Fibroblast of skin of left biceps (primary cell): ENCODE measurements around the gene ARSG.

ENCODE experiments used
- DNase-seq, 2 experiments: peaks; one replicate each; pipeline ENCODE4 v3.0.0-alpha.2; 2013; ENCODE audit warnings: low read depth in 2 of 2

The ARSG gene

DNA sequence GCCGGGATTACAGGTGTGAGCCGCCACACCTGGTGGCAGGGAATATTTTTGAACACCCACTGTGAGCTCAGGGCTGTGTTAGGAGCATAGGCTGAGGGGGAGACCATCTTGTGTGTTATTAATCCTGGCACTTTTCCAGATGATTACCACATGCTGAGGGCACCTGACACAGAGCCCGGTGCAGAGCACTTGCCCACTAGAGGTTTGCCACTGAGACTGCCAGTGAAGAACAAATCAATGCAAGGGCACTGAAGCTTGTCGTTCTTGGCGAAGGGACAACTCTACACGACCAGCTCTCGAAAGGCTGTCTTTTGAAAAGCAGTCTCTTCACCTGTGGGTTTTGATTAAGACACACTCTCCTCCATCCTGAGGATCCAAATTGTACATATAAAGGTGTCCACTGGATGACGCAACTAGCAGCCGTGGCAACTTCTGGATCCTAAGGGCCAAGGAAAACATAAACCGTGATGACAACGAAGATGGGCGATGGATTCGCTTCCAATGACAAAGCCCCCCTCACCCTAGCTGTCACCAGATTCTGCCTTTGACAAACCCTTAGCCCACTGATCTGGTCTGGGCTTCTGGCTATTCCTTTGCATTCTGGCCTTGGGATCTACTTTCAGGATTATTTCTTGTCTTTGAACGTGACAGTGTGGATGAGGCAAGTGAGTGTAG is 137.3 kb downstream of the ARSG start:
- DNase-seq, result no peak

DNA sequence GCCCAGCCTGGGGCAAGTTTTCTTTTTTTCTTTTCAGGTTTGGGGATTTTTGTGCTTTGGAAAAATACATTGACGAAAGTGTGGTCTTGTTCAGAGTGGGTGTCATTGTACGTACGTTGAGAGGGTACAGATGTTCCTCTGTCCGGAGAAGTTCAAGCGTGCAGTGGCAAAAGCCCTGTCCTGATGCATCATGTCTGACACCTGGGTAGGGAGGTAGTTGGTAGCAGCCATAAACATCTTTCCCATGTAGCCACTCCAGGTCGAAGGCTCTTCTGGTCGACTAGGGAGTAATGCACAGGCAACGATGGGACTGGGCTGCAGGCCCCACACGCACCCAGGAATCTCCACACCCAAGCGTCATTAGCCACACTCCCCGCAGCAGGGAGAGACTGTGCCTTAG is 138.6 kb downstream of the ARSG start:
- DNase-seq, result no peak

DNA sequence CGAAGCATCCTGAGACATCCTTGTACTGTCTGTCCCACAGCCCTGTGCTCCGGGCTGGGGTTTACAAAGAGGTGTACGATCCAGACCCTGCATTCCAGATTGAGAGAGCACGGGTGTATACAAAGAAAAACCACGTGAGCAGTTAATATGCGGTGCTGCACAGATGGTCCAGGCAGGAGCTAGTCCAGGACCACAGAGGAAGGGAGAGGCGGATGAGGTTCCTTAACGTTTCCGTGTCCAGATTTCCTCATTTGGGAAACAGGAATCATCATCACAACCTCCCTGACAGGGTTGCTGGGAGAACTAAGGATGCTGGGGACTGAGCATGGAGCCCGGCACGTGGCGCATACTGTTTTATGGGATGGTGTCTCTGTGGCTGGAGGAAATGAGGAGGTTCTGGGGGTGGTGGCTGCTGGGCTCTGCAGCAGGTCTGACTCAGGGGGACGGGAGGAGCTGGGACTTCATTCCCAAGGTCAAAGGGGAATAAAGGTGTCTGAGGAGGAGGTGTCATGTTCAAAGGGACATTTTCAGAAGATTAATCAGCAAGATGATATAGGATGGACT is 139.8 kb downstream of the ARSG start:
- no peak for DNase-seq

DNA sequence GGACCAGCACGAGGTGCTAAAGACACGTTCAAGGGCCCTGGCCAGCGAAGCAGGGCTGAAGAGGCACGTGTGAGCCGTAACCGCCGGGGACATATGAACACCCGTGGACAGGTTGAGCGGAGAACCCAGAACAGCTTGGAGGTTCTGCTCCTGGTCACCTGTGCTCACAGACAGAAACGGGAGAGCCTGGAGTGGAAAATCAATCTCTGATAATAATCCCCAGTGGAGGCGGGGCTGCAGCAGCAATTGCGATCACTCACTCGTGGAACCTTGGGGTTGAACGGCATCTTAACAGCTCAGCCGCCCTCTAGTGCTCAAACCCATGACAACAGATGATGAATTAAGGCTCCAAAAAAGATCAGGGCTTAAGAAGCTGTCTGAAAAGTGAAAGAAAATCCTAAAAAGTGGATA is 140.4 kb downstream of the ARSG start:
- no peak for DNase-seq

DNA sequence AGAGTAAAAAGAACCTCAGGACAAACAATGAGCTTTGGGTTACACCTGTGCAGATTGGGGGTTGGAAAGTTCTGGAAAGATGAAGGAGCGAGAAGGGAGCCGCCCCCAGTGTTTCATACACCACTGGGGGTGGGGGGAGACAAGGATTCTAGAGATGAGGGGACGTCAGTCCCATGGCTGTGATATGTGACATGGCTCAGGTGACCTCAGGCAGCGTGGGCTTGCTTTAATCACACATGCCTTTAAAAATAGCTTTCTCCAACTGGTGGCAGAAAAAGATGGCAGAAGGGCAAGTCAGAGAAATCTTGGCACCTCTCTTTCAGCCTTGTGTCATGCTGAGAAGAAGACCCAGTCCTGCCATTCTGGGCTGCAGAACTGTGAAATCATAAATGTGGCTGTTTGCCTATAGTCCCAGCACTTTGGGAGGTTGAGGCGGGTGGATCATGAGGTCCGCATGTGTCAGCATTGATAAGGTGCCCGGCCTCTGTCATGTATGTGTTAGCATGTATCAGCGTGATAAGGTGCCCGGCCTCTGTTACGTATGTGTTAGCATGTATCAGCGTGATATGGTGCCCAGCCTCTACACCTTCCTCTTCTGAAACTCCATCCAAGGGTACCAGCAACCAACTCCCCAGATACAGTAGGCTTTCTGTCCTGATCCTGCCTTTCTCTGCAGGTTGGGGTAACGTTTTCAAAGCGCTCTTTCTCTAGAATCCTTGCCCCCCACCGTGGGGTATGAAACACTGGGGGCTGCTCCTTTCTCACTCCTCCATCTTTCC is 141.0 kb downstream of the ARSG start:
- DNase-seq, result no peak

DNA sequence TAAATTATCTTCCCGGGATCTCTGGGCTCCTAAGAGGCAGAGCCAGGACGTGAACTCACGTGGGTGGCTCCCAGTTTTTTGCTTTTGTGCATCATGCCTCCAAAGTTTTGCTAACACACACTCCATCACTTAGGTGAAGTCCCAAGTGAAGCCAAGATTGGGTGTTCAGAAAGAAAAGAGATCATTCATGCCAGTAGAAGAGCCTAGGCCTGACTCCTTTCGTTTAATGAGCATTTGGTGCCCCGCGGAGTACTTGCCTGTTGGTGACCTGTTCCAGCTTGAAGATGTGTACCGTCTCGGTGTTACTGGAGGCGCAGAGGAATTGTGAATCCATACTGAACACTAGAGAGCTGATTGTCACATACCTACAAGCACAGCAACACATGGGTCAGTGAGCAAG is 141.9 kb downstream of the ARSG start:
- no peak for DNase-seq

DNA sequence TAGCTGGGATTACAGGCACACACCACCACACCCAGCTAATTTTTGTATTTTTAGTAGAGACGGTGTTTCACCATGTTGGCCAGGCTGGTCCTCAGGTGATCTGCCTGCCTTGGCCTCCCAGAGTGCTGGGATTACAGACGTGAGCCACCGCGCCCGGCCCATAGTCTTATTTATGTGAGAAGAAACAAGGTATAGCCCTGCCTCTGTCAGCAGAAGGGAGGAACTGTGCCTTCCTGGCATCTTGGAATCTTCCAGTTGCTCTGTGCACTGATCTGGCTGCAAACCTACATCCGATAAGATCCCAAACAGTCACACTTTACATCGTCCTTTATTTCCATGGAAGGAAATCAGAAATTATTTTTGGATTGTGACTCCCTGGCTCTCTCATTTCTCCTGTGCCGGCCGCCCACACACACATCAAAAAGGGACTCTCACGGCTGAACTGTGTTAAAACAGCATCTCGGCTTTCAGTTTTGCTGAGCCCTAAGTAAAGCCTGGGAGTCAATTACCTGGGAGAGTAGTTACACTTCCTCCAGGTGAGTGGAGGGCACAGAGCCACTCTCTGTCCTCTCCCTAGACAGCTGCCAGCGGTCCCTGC is 142.7 kb downstream of the ARSG start:
- no peak for DNase-seq

DNA sequence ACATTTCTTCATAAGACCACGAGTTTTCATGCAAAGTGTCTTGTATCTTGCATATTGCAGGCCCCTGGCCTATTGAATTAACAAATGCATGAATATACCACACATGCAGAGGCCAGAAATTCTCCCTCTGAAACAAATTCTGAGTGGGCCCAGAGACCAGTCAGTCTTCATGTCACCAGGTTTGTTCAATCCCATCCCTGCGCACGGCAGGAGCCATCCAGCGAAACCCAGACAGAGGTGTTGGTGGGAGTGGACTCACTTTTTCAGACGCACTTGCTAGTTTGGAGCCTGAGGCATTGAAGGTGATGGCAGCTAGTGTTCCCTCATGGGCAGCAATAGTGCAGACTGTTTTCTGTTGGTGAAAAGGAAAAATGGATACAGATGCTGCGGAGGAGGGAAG is 144.1 kb downstream of the ARSG start:
- no peak for DNase-seq

DNA sequence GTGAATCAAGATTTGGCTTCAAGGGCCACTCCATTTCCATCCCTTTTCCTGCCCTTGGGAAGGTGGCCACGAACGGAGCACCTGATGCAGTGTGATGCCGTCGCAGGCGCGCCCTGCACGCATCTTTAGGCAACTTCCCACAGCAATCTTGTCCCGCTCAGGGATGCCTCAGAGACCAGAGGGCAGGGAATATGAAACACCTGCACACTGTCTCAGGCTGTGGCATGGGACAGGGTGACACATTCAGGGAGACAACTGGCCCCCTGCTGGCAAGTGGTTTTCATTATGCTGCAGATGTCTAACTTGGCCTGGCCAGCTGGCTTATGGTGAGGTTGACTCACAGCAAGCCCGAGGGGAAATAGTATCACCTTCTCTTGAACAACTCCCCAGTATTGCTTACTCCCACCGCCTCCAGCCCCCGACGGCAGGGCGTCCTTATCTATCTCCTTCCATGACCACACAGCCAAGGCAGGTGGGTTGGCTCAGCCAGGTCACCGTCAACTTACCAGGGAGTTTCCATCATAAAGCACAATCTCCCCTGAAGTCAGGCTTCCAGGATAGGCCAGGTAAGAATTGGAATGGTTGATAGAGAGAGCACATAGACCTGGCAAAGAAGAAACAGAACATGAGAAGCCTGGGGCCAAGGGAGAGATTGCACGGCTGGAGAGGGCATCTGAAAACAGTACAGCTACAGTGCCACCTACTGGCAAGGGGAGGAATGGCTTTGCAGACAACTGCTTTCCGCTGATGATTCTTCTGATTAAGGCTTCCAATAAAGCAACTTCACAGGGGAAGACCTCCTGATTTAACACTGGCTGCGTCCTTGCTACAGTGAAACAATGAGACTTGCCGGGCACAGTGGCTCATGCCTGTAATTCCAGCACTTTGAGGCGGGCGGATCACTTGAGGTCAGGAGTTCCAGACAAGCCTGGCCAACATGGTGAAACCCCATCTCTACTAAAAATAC is 144.9 kb downstream of the ARSG start:
- DNase-seq, result no peak

DNA sequence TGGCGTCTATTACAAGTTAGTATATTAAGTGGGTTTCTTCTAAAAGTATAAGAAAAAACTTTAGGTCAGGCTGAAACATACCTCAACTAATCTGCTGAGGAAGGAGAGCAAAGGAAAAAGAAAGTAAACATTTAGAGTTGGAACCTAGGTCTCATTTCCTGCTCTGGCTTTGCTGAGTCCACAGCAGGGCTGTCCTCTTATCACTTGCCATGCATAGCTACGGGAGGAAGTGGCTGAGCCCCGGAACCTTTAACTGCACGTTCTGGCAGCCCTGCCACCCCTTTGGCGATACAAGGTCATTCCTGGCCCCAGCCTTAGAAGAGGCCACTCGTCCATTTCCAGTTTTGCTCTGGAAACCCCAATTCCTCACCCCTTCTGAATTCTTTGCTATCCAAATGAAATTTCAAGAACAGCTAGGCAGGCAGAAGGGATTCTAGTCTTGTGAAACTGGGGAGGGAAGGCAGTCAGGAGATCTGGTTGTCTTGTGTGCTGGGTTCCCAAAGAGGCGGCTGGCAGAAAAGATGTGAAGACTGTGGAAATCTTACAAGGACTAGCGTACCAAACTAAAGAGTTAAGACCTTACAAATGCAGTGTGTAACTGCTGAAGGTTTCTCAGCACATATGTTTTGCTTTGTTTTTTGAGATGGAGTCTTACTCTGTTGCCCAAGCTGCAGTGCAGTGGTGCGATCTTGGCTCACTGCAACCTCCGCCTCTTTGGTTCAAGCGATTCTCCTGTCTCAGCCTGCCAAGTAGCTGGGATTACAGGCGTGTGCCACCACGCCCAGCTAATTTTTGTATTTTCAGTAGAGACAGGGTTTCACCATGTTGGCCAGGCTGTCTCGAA is 146.9 kb downstream of the ARSG start:
- no peak for DNase-seq

DNA sequence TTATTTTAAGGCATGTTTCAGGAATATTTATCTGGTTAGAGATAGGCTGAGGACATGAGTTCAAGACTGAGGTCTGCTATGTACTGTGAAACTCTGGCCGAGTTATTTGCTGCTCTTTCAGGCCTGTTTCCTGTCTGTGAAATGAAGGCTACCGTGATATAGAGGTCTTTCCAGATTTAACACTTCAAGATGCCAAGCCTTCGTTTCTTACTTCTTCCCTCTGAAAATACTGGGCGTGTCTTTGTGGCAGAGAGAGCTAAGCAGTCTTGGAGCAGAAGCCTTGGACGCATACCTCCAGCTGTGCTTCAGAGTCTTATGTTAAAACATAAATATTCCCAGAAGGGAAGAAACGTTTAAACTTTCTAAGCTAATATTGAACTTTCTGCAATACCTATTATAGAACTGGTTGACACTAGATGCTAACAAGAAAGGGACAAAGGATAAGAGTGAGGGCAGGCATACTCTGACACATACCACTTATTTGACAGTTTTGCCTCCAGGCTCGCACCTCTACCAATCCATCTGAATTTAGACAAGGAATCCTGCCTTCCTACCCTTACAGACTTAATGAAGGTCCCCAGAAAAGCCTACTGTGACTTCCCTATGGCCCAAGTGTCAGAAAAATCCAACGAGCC is 148.5 kb downstream of the ARSG start:
- no peak for DNase-seq

DNA sequence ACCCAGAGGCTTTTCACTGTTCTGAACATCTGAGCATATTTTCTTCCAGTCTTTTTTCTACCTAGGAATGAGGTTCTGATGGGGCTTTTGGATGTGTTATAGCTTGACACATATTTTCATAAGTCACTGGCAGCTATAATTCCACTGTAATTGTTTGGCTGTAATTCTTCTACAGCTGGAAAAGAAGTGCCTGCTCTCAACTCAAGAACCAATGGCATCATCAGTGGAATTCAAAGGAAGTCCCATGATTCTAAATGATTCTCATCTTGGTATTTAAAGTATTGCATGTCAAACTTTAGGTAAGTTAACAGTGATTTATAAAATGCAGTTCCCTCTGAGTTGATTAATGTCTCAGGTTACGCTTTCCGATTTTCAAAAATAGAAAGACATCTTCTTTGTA is 149.2 kb downstream of the ARSG start:
- DNase-seq, result no peak

DNA sequence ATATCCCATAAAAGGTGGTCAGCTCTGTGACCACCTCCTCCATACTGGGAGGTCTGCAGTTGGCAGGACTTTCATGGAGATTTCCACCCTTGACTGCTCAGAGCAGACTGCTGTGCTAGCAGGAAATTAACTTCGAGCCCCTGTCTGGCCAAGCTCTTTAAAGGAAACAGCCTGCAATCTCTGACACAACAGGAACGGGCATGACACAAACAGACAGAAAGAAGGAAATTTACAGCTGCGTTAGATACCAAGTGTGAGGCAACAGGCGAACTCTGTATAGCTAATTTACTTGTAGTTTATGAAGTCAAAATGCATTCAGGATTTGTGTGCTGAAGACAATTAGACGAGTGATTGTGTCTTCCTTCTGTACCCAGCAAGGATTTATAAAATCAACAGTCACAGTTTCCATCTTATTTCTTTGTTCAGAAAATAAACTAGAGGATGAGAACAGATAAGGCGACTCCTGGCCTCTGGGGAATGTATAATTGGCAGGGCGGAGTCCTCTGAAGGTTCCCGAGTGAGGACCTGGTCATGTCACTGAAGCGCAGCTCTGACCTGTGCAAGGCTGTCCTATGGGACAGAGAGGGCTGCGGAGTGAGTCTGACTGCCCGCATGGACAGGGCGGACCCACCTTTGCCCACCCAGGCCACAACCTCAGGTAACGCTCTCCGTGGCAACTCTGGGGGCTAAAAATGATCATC is 149.9 kb downstream of the ARSG start:
- DNase-seq, result no peak

DNA sequence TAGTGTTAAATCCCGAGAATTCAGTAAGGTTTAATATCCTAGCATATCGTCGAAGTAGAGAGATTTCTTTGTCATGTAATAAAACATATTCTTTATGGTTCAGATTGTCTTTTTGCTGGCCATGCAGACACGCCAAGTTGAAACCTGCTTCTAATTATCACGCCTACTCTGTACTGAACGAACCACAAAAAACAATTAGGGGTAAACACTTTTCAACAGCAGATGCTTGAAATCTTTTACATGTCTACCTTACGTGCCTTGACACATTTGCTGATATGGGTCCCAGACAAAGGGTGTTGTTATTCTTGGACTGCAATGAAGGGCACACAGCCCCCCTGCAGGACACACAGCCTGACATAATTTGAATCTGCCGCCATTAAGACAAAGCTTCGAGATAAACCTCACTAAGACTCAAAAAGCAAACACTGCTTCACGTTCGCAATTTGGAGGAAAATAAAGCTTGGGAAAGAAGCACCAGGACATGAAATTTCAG is 152.7 kb downstream of the ARSG start:
- peak; percentile 60 to 66 for DNase-seq

DNA sequence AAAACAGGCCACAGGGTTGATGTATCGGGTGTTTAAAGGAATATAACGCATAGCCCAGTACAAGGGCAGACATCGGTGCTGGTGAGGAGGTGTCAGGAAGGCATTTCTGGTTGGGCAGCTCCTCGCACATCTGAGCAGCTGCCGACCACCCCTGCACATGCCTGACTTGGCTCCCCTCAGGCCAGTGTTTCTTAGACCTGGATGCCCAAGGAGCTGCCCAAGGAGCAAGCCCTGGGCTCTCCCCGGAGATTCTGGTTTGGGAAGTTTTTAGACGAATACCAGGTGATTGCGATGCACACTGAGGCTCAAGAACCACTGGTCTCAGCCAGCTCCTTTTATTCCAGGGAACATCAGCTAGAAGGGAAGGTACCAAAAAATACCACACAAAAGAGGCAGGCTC is 154.4 kb downstream of the ARSG start:
- DNase-seq, result no peak

DNA sequence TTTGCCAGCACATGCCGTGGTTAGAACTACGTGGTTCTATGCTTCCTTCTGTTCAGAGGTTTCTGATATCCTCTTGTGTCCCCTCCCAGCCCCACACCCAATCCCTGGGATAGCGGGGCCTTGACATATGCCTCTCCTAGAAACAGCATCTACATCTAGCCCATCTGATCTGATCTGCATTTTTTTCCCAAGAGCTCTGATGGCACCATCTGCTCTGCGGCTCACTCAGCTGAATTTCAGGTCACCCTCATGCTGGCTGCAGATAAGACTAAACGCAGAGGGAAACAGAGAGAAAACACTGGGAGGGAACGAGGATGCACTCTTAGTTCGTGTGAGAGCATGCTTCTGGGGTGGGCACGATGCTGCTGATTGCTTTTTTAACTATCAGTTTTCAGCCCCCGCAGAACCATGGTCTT is 155.3 kb downstream of the ARSG start:
- no peak for DNase-seq

DNA sequence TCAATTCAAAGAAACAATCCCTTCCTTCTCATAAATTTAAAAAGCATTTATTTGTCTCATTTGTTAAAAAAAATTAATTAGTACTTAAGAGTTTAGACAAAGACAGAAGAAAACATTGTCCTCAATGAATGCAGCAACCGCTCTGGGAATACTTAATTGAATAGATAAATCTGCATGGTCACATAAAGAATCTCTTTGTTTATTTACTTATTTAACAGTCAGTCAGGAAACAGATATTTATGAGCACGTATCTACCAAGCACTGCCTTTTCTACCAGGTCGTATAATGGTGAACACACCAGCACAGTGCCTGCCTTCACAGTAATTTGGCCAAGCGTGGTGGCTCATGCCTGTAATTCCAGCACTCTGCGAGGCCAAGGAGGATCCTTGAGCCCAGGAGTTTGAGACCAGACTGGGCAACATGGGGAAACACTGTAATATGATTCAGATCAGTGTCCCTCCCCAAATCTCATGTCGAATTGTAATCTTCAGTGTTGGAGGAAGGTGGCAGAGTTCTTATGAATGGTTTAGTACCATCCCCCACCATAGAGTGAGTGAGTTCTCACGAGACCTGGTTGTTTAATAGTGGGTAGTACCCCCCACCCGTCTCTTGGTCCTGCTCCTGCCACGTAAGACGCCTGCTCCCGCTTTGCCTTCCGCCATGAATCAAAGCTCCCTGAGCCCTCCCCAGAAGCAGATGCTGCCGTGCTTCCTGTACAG is 157.9 kb downstream of the ARSG start:
- no peak for DNase-seq

DNA sequence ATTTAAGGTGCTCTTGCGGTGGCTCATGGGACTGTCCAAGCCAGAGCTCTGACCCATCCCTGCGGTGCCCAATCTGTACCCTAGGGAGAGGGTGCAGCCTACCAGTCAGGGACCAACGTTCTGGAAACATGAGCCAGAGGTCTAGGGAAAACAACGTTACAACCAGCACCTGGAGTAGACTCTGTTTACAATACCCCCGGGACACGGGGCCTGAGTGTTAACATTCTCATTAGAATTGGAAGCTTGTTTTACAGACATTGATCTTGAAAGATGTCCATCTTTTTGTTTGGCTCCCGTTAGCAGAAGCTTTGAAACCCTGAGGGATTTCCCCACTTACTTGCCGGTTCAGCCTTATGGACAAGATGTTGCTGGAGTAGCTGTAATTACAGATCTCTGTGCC is 159.1 kb downstream of the ARSG start:
- DNase-seq, result no peak

DNA sequence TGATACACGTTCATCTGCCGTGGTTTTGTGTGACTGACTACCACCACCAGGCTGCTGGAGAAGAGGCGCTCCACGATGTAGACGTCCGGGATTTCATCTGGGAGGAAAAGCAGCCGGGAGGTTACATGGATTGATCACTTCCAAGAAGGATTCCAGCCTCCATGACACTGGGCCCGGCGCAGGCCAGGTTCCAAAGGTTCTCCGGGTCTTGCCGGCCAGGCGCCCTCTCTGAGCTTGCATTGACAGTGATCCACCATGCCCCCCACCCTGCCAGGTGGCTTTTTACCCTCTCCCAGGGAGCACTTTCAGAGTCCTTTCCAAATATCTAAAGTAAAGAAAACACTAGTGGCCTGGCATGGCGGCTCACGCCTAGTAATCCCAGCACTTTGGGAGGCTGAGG is 159.5 kb downstream of the ARSG start:
- DNase-seq, result no peak
